T47D (cell line): ENCODE measurements around the gene ADAM15.
A peak's percentile ranks its signal among the peaks of the same experiment; 100 is the strongest.

Experiments
- DNase-seq, 2 experiments: peaks; one replicate each; pipeline versions ENCODE4 v3.0.0 to v3.0.0-alpha.2; 2011 to 2012; ENCODE audit warnings: low read depth in 1 of 2, low spot score in 1 of 2
- JUND ChIP-seq: IDR thresholded peaks from 2 replicates; pipeline ENCODE4 v1.6.1; 2012; ENCODE audit warnings: low read depth
- in situ Hi-C: cut with HindIII; loops from 2 replicates; pipeline ENCODE4 v1.10.0; 2016; ENCODE audit warnings: low sequenced_read_pairs, low pct_unique_long_range_greater_than_20kb

Gene ADAM15

GRCh38 chr1:155040358-155041093, 10.6 kb upstream of the ADAM15 start:
- in situ Hi-C loops = no loop called here
- no peak for TF ChIP-seq JUND
- no peak for DNase-seq

GRCh38 chr1:155042789-155043188, 8.3 kb upstream of the ADAM15 start:
- TF ChIP-seq JUND = no peak
- in situ Hi-C loops = no loop called here
- DNase-seq = no peak

GRCh38 chr1:155043301-155043702, 7.8 kb upstream of the ADAM15 start:
- peak in 1 of 2 experiments; percentile 69 for DNase-seq
- TF ChIP-seq JUND = no peak
- in situ Hi-C loops = no loop called here

GRCh38 chr1:155043793-155044192, 7.3 kb upstream of the ADAM15 start:
- in situ Hi-C loops = no loop called here
- no peak for DNase-seq
- TF ChIP-seq JUND = no peak

- no peak for DNase-seq
- no peak for TF ChIP-seq JUND
- in situ Hi-C loops = no loop called here
These were observed 6.8 kb upstream of the ADAM15 start for GRCh38 chr1:155044365-155044764.

- TF ChIP-seq JUND = no peak
- in situ Hi-C loops = no loop called here
- peak; percentile 84 to 95 for DNase-seq
These were observed 6.1 kb upstream of the ADAM15 start for GRCh38 chr1:155044812-155045657.

GRCh38 chr1:155048449-155049334, 2.4 kb upstream of the ADAM15 start:
- TF ChIP-seq JUND = no peak
- in situ Hi-C loops = no loop called here
- no peak for DNase-seq

GRCh38 chr1:155049651-155050559, 1.2 kb upstream of the ADAM15 start:
- TF ChIP-seq JUND = no peak
- DNase-seq = peak in 1 of 2 experiments; percentile 44
- in situ Hi-C loops = no loop called here

- in situ Hi-C loops = no loop called here
- DNase-seq = no peak
- TF ChIP-seq JUND = no peak
These were observed 243 bp downstream of the ADAM15 start for GRCh38 chr1:155051342-155051776.

GRCh38 chr1:155051777-155052398, 772 bp downstream of the ADAM15 start:
- DNase-seq = peak; percentile 89 to 96
- in situ Hi-C loops = no loop called here
- TF ChIP-seq JUND = no peak
